GM15510 (cell line): ENCODE results near the gene FOXR1.

Source experiments
- POLR2A ChIP-seq: IDR thresholded peaks from 3 replicates; pipeline ENCODE4 v1.6.1; 2011; ENCODE audit warnings: borderline replicate concordance; ENCODE audit not compliant: insufficient read length; ENCODE audit errors: extremely low read depth

FOXR1 gene

GRCh38 chr11:118935376-118935775, 36.2 kb upstream of the FOXR1 start:
- no peak for TF ChIP-seq POLR2A

GRCh38 chr11:118938491-118939403, 32.8 kb upstream of the FOXR1 start:
- no peak for TF ChIP-seq POLR2A

GRCh38 chr11:118939404-118939915, 32.1 kb upstream of the FOXR1 start:
- TF ChIP-seq POLR2A, result no peak

GRCh38 chr11:118939953-118940598, 31.5 kb upstream of the FOXR1 start:
- TF ChIP-seq POLR2A, result no peak

- no peak for TF ChIP-seq POLR2A
Measured at GRCh38 chr11:118947091-118947490, 24.5 kb upstream of the FOXR1 start.

- no peak for TF ChIP-seq POLR2A
Measured at GRCh38 chr11:118948000-118948399, 23.6 kb upstream of the FOXR1 start.

- TF ChIP-seq POLR2A, result no peak
Measured at GRCh38 chr11:118953265-118953664, 18.3 kb upstream of the FOXR1 start.

- TF ChIP-seq POLR2A, result no peak
Measured at GRCh38 chr11:118956094-118956846, 15.3 kb upstream of the FOXR1 start, which contains the start of gene UPK2. Gene UPK2 (plus strand): TSS chr11:118956298. CDS start chr11:118956351, 53 bp downstream.

- TF ChIP-seq POLR2A, result no peak
Measured at GRCh38 chr11:118956847-118957469, 14.6 kb upstream of the FOXR1 start.

GRCh38 chr11:118957549-118957948, 14.0 kb upstream of the FOXR1 start:
- no peak for TF ChIP-seq POLR2A

- no peak for TF ChIP-seq POLR2A
Measured at GRCh38 chr11:118957968-118958367, 13.6 kb upstream of the FOXR1 start.

- TF ChIP-seq POLR2A, result no peak
Measured at GRCh38 chr11:118958577-118958976, 13.0 kb upstream of the FOXR1 start.

- TF ChIP-seq POLR2A, result no peak
Measured at GRCh38 chr11:118961189-118961588, 10.4 kb upstream of the FOXR1 start.

GRCh38 chr11:118961591-118961990, 10.0 kb upstream of the FOXR1 start:
- no peak for TF ChIP-seq POLR2A
